Forelimb muscle (tissue), 1 donor: ENCODE results near the gene TLR6. TPM values are rescaled to one million over a fixed set of nuclear protein-coding genes. Genes with fewer than 3 reads are reported as not detected.

Experiments
- DNase-seq: peaks from one replicate; pipeline ENCODE4 v3.0.0-alpha.2; 2013; ENCODE audit warnings: low read depth
- polyA plus RNA-seq: library from polyadenylated mRNA; unstranded; fragments of 120-200 nt; gene quantifications from one replicate; pipeline ENCODE4 v1.2.1, GENCODE V29; 2013; ENCODE audit not compliant: insufficient read length

TLR6 gene
- polyA plus RNA-seq, 1 donor = 1.0 TPM

GRCh38 chr4:38868059-38868960 is 11.7 kb upstream of the TLR6 start:
- no peak for DNase-seq

- no peak for DNase-seq
Observed at GRCh38 chr4:38867478-38868058, 11.0 kb upstream of the TLR6 start, which contains the start of gene FAM114A1. Gene FAM114A1 (plus strand): TSS chr4:38867806. CDS start chr4:38878079, 10,273 bp downstream.

- DNase-seq = no peak
Observed at GRCh38 chr4:38866973-38867477, 10.4 kb upstream of the TLR6 start.

- no peak for DNase-seq
Observed at GRCh38 chr4:38865445-38865844, 8.8 kb upstream of the TLR6 start.

GRCh38 chr4:38861791-38862190 is 5.2 kb upstream of the TLR6 start:
- DNase-seq = no peak

- no peak for DNase-seq
Observed at GRCh38 chr4:38860788-38861424, 4.3 kb upstream of the TLR6 start.

GRCh38 chr4:38859501-38859900 is 2.9 kb upstream of the TLR6 start:
- DNase-seq = no peak

- DNase-seq = no peak
Observed at GRCh38 chr4:38858097-38858420, 1.4 kb upstream of the TLR6 start.

GRCh38 chr4:38857354-38858096 is 908 bp upstream of the TLR6 start:
- DNase-seq = no peak

GRCh38 chr4:38856046-38856445 is 571 bp downstream of the TLR6 start:
- DNase-seq = no peak

- no peak for DNase-seq
Observed at GRCh38 chr4:38855466-38855865, 1.2 kb downstream of the TLR6 start.

- DNase-seq = no peak
Observed at GRCh38 chr4:38846015-38846414, 10.6 kb downstream of the TLR6 start.

GRCh38 chr4:38842994-38843393 is 13.6 kb downstream of the TLR6 start:
- DNase-seq = no peak

- no peak for DNase-seq
Observed at GRCh38 chr4:38837849-38838248, 18.8 kb downstream of the TLR6 start.

GRCh38 chr4:38837334-38837733 is 19.3 kb downstream of the TLR6 start:
- no peak for DNase-seq

GRCh38 chr4:38834570-38834969 is 22.0 kb downstream of the TLR6 start:
- no peak for DNase-seq

- DNase-seq = no peak
Observed at GRCh38 chr4:38832624-38833528, 23.7 kb downstream of the TLR6 start.

GRCh38 chr4:38832206-38832605 is 24.4 kb downstream of the TLR6 start:
- DNase-seq = no peak

GRCh38 chr4:38831653-38832052 is 25.0 kb downstream of the TLR6 start:
- DNase-seq = no peak

GRCh38 chr4:38829237-38829636 is 27.4 kb downstream of the TLR6 start:
- DNase-seq = no peak

GRCh38 chr4:38823766-38824165 is 32.9 kb downstream of the TLR6 start:
- DNase-seq = no peak
